Neural cell (in vitro differentiated cells): Measurements from ENCODE around the gene AHNAK.

Experiments used
- EP300 ChIP-seq: fragments of 450-650 bp; conservative IDR thresholded peaks from 2 replicates; pipeline ENCODE4 v1.6.1; 2014; ENCODE audit warnings: antibody characterized with exemption, mild to moderate bottlenecking, moderate library complexity; ENCODE audit not compliant: poor library complexity, severe bottlenecking
- EZH2 ChIP-seq: fragments of 200-600, 300-800 bp; shearing (Covaris generic), sonication (generic); IDR thresholded peaks from 2 replicates; pipeline ENCODE4 v1.6.1; 2014; ENCODE audit warnings: antibody characterized with exemption, low read length, borderline replicate concordance, mild to moderate bottlenecking; ENCODE audit not compliant: insufficient read depth, poor library complexity, severe bottlenecking
- POLR2AphosphoS5 ChIP-seq: IDR thresholded peaks from 2 replicates; pipeline ENCODE4 v1.6.1; 2012
- RAD21 ChIP-seq: fragments of 450-650 bp; conservative IDR thresholded peaks from 2 replicates; pipeline ENCODE4 v1.6.1; 2014; ENCODE audit warnings: antibody characterized with exemption, mild to moderate bottlenecking, moderate library complexity
- SMC3 ChIP-seq: fragments of 450-650 bp; conservative IDR thresholded peaks from 2 replicates; pipeline ENCODE4 v1.6.1; 2014; ENCODE audit warnings: antibody characterized with exemption, mild to moderate bottlenecking, moderate library complexity; ENCODE audit not compliant: poor library complexity
- TF ChIP-seq, protein P1 (sequence below): fragments of 450-650 bp; IDR thresholded peaks from 2 replicates; pipeline ENCODE4 v1.5.1; 2014; ENCODE audit warnings: antibody characterized with exemption, mild to moderate bottlenecking, moderate library complexity; ENCODE audit not compliant: poor library complexity, severe bottlenecking
- TF ChIP-seq, protein P2 (sequence below): IDR thresholded peaks from 2 replicates; pipeline ENCODE4 v1.6.1; 2012; ENCODE audit warnings: borderline replicate concordance

DNA sequence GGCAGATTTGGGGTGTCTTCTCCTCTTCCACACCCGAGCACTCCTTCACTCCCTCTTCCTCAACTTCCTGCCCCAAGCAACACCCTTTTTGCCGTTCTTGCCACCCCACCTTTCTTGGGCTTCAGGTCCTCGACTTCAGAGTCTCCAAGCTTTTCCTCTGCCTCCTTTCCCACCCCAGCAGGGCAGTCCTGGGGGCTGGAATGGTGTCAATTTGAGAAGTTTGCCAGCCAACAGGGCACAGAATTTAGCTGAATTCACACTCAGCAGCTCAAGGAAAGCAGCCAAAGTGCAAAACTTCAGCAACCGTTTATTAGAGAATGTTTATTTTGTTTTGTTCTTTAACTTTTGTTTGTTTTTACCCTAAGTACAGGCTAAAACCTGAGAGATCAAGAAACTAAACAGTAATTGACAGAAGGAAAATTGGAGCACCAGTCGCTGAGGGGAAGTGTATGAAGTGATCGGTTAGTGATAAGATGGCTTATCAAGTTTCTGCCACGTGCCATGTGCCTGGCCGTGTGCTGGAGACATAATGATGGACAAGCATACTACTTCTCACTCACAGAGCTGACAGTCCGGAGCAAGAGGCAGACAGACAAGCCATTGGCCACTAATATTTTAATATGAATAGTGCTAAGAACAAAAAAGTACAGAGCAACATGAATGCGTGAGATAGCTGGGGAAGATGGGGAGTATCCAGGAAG is 44.4 kb downstream of the AHNAK start:
- TF ChIP-seq, protein P1, sequence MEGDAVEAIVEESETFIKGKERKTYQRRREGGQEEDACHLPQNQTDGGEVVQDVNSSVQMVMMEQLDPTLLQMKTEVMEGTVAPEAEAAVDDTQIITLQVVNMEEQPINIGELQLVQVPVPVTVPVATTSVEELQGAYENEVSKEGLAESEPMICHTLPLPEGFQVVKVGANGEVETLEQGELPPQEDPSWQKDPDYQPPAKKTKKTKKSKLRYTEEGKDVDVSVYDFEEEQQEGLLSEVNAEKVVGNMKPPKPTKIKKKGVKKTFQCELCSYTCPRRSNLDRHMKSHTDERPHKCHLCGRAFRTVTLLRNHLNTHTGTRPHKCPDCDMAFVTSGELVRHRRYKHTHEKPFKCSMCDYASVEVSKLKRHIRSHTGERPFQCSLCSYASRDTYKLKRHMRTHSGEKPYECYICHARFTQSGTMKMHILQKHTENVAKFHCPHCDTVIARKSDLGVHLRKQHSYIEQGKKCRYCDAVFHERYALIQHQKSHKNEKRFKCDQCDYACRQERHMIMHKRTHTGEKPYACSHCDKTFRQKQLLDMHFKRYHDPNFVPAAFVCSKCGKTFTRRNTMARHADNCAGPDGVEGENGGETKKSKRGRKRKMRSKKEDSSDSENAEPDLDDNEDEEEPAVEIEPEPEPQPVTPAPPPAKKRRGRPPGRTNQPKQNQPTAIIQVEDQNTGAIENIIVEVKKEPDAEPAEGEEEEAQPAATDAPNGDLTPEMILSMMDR, result no peak
- TF ChIP-seq EZH2 (no peak), EP300 (no peak), RAD21 (no peak), SMC3 (no peak), POLR2AphosphoS5 (no peak)
- TF ChIP-seq, protein P2, sequence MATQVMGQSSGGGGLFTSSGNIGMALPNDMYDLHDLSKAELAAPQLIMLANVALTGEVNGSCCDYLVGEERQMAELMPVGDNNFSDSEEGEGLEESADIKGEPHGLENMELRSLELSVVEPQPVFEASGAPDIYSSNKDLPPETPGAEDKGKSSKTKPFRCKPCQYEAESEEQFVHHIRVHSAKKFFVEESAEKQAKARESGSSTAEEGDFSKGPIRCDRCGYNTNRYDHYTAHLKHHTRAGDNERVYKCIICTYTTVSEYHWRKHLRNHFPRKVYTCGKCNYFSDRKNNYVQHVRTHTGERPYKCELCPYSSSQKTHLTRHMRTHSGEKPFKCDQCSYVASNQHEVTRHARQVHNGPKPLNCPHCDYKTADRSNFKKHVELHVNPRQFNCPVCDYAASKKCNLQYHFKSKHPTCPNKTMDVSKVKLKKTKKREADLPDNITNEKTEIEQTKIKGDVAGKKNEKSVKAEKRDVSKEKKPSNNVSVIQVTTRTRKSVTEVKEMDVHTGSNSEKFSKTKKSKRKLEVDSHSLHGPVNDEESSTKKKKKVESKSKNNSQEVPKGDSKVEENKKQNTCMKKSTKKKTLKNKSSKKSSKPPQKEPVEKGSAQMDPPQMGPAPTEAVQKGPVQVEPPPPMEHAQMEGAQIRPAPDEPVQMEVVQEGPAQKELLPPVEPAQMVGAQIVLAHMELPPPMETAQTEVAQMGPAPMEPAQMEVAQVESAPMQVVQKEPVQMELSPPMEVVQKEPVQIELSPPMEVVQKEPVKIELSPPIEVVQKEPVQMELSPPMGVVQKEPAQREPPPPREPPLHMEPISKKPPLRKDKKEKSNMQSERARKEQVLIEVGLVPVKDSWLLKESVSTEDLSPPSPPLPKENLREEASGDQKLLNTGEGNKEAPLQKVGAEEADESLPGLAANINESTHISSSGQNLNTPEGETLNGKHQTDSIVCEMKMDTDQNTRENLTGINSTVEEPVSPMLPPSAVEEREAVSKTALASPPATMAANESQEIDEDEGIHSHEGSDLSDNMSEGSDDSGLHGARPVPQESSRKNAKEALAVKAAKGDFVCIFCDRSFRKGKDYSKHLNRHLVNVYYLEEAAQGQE, result no peak
